Skin of body (tissue), 2 donors: Measurements from ENCODE around the gene ALDH7A1. TPM values are rescaled to one million over a fixed set of nuclear protein-coding genes. Genes with fewer than 3 reads are reported as not detected.

Experiments
- DNase-seq: peaks from one replicate; lab custom pipeline; 2025; lab: John Stamatoyannopoulos, UW
- total RNA-seq: library from RNA; depleted of rRNA; stranded (reverse); fragments of >200 nt; gene quantifications from one replicate; pipeline ENCODE4 v1.2.3, GENCODE V29; 2014

Gene ALDH7A1
- total RNA-seq, 1 donor from 2014 or later = 54.3 TPM

- DNase-seq = no peak
Measured at GRCh38 chr5:126509339-126509738, 85.7 kb downstream of the ALDH7A1 start.

GRCh38 chr5:126508962-126509279 lies 86.1 kb downstream of the ALDH7A1 start:
- no peak for DNase-seq

GRCh38 chr5:126508251-126508961 lies 86.6 kb downstream of the ALDH7A1 start:
- DNase-seq = no peak

- DNase-seq = no peak
Measured at GRCh38 chr5:126506079-126506478, 88.9 kb downstream of the ALDH7A1 start.

- DNase-seq = peak; percentile 65
Measured at GRCh38 chr5:126503602-126504104, 91.4 kb downstream of the ALDH7A1 start.

GRCh38 chr5:126501448-126501847 lies 93.6 kb downstream of the ALDH7A1 start:
- no peak for DNase-seq

- no peak for DNase-seq
Measured at GRCh38 chr5:126499853-126500342, 95.1 kb downstream of the ALDH7A1 start.

GRCh38 chr5:126499278-126499677 lies 95.7 kb downstream of the ALDH7A1 start:
- DNase-seq = no peak

- DNase-seq = no peak
Measured at GRCh38 chr5:126497506-126497905, 97.5 kb downstream of the ALDH7A1 start.

GRCh38 chr5:126494393-126494792 lies 100.6 kb downstream of the ALDH7A1 start:
- DNase-seq = no peak

- no peak for DNase-seq
Measured at GRCh38 chr5:126492939-126493338, 102.1 kb downstream of the ALDH7A1 start.

- DNase-seq = peak; percentile 65
Measured at GRCh38 chr5:126490167-126490940, 104.7 kb downstream of the ALDH7A1 start.

GRCh38 chr5:126488443-126489065 lies 106.5 kb downstream of the ALDH7A1 start:
- no peak for DNase-seq

- DNase-seq = no peak
Measured at GRCh38 chr5:126487596-126487995, 107.4 kb downstream of the ALDH7A1 start.

GRCh38 chr5:126486332-126486731 lies 108.7 kb downstream of the ALDH7A1 start:
- no peak for DNase-seq

- DNase-seq = no peak
Measured at GRCh38 chr5:126484253-126484652, 110.8 kb downstream of the ALDH7A1 start.

GRCh38 chr5:126483156-126483555 lies 111.9 kb downstream of the ALDH7A1 start:
- DNase-seq = no peak

- no peak for DNase-seq
Measured at GRCh38 chr5:126482591-126482990, 112.4 kb downstream of the ALDH7A1 start.

- no peak for DNase-seq
Measured at GRCh38 chr5:126481243-126481642, 113.8 kb downstream of the ALDH7A1 start.
